GM21717 (cell line): ENCODE results near the gene TMEM161A.
"Not testable (repeated sequence)": the region's sequence is repeated elsewhere in the genome, so short reads cannot be mapped to it uniquely, and the experiment has no call there.

Experiments used
- ATAC-seq: cut with Tn5 transposase; IDR thresholded peaks from one replicate; pipeline ENCODE4 v1.9.1; 2021; ENCODE audit warnings: mild to moderate bottlenecking, moderate library complexity; ENCODE audit not compliant: unreplicated experiment

TMEM161A gene

DNA sequence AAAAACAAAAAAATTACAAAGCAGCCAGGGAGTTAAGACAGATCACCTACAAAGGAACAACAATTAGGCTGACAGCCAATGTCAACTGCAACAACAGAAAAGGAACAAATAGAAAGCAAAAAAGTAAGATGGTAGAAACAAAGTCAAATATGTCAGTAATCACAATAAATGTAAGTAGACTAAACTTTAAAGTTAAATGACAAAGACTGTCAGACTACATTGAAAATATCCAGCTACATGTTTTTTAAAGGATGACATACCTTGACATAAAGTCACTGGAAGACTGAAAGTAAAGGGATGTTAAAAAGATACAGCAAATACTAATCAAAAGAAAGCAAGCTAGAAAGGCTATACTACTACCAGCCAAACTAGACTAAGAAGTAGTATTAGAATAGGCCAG is 14.9 kb downstream of the TMEM161A start:
- no peak for ATAC-seq

DNA sequence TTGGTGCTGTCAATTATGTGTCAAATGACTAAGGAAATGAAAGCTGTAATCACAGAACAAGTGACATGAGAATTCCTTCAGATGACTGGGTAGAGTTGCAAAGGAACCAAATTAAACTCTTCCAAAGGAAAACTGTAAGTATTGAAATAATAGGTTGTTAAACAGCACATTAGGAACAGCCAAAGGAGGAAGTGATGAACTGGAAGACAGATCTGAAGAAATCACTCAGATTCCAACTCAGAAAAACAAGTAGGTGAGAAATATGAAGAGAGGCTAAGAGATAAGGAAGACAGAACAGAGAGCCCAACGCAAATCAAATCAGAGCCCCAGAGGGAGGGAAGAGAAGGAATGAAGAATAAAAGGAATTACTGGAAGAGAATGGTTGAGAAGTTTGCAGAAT is 15.4 kb downstream of the TMEM161A start:
- no peak for ATAC-seq

DNA sequence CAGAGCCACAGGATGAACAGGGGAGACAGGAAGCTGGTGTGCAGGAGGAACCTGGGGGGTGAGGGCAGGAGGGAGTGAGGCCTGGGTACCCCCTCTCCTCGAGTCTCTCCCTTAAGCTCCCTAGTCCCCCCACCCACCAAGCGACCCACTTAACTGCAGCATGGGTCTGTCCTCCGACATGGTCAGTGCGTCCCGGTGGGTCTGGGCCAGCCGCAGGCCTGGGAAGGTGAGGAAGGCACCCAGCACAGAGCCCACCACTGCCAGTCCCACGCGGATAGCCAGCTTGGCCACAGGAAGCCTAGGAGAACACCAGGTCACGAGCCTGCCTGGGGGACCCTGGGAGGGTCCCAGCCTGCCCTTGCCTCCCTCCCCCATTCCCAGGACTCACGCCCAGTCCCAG is 16.9 kb downstream of the TMEM161A start:
- no peak for ATAC-seq

DNA sequence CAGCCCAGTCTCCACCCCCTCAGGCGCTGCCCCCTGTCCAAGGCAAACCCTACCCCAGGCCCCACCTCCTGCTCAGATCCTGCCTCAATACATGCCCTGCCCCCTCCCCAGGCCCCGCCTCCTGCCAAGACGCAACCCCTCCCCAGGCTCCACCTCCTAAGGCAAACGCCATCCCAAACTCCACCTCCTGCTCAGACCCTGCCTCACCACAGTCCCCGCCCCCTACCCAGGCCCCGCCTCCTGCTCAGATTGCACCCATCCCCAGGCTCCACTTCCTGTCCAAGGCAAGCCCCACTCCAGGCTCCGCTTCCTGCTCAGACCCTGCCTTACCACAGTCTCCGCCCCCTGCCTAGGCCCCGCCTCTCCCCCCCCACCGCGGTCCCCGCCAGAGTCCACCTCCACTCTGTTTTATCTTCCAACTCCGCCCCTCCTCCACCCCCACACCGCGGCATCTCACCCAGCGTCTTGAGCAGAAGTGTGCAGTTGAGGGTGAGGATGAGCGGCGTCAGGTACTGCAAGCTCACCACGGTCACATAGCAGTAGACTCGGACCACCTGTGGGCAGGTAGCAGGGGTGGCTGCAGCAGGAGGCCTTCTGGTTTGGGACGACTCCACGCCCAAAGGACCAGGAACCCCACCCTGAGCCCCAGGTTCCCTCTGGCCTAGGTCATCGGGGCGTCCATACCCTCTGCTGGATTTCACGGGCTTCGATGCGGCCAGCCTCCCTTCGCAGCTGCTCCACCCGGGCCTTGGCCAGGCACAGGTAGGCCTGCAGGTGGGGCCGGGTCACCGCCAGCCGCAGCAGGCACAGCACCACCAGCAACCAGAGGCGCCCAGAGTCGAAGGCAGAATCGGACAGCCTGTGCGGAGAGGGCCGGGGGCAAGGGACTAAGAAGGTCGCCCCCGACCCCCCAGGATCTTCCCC is 17.7 kb downstream of the TMEM161A start:
- ATAC-seq, result no peak

DNA sequence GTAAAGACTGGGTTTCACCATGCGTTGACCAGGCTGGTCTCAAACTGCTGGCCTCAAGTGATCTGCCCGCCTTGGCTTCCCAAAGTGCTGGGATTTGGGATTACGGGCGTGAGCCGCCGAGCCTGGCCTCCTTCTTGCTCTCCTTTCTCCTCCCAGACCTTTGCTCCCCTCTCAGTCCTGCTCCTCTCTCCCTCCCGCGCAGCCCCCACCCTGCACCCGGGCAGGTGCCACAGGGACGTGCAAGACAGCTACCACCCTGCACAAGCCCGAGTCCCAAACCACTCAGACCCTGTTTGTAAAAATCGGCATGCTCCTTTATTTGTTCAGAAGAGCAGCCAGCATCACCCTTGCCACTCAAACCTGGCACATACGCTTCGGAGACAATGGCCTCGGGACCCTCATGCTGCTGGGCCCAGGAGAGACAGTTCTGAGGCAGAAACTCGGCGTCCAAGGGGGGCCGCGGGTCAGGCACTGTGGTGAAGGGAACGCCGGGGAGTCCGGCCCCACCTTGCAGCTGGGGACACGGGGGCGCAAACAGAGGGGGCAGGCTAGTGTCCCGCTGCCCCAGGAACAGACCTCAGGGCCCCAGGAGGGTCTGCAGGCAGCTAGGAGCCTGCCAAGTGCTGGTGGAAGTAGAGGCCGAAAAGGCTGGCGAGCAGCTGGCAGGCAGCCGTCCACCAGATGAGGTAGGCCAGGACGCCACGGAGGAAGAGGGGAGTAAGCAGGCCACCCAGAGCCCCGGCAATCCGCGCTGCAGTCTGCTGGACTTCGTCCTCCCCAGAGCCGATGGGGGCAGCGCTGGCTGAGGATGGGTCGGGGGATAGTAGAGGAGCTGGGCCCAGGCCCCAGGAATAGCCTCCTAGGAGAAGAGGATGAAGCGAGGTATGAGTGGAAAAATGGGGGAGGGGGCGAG is 18.7 kb downstream of the TMEM161A start:
- ATAC-seq, result no peak

DNA sequence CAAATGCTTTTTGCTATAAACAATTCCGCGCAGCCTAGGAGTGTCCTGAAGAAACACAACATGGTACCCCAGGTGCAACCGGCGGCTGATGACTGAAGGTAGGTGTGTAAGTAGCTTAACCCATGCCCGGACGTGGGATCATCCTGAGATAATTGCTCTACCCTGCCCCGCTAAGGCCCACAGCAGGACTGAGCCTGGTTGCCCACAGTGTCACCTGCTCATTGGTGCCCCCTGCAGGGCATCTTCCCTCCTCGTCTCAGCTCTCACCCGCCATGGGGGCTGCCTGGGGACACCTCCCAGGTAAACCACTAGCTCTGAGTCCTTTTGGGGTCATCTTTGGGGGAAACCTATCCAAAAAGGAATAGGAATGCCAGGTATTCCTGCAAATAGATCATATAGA is 22.3 kb downstream of the TMEM161A start:
- no peak for ATAC-seq

DNA sequence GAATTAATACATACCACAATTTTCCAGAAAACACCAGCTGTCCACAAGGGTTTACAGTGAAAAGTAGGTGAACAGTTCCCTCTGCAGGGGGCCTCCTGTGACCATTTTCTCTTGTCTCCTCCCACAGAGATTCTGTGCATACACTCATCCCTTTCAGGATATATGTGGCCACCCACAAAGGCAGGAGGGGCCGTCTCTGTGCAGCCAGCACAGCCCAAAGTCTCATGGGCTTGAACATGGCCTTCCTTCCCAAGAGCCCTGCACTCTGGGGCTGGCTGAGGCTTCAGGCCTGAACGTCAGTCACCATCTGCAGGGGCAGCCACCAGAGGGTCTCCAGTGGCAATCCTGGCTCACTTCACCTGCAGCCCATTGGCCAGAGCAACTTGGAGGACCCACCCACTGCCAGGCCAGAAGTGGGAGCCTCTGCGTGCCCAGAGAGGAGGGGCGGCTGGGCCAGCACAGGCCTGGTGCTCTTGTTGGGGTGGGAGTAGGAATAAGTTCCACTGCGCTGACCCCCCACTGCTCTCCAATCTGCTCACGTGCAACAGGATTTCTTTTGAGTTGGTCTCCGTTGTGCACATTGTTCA is 25.1 kb downstream of the TMEM161A start:
- ATAC-seq, result no peak

DNA sequence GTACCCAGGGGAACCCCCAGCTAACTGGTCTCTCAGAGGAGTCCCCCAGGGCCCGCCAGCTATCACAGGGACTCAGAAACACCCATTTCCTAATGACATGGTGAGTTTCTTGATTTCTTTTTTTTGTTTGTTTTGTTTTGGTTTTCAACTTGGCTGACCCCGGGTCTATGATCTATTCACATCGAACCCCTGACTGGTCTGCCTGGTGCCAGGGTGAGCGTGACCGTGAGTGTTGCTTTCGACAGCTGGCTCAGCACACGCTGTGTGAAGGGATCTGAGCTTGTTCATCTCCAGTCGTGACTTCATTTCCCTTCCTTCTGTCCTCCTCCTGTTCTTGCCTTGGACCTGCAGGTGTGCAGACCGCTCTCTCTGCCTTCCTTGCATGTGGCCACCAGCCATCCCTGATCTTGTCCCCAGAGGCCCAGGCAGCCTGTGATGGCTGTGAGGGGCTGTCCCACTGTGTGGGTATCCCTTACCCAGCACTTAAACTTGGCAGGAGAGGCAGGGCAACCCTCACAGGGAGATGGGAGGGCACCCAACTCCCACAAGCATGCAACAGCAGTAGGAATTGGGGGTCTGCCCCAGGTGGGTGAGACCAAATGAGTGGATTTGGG is 26.2 kb downstream of the TMEM161A start:
- ATAC-seq, result no peak

DNA sequence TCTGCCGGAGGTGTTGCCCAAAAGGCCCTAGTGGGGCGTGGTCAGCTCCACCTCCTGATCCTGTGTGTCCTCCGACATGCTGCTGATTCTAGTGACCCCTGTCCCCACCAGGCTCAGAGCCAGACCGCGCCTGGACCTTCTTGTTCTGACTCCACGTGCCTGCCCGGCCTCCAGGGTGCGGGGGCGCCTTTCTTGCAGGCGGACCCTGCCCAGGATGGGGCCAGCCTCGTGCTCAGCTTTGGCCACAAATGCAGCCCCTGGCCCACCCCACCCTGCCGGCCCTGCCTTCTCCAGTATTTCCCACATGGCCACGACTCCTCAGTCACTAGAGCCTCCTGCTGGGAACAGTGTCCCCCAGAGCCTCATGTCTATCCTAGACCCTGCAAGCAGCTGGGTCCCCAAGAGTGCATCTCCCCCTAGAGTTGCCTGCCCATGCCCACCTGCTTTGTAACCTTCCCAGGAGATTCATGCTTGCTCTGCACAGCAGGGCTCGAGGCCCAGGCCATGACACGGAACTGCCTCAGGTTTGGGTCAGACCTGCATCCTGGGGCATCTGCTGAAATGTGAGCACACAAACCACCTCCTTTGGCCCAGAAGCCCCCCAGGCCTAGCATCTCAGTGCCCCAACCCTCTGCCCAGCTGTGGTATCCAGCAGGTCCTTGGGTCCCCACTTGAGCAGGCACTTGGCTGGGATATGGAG is 27.0 kb downstream of the TMEM161A start:
- ATAC-seq, result no peak

DNA sequence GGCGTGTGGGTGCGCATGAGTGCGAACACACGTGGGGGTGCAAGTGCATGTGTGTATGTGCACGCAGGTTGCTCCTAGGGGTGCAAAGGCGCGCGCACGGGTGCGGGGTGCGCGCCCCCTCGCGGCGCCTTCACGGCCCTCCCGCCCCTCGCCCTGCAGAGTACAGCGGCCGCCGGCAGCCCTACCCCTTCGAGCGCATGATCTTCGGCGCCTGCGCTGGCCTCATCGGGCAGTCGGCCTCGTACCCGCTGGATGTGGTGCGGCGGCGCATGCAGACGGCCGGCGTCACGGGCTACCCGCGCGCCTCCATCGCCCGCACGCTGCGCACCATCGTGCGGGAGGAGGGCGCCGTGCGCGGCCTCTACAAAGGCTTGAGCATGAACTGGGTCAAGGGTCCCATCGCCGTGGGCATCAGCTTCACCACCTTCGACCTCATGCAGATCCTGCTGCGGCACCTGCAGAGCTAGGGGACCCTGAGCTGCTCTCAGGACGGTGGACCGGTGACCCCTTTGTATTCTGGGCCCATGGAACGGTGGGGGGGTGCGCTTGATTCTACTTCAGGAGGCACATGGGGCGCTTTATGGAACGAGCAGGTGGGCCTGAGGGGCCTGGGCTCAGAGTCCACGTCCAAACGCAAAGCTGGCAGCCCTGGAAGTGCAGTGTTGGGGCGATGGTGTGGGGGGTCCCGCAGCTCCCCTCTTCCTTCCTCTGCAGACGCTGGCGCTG is 27.7 kb downstream of the TMEM161A start:
- no peak for ATAC-seq

DNA sequence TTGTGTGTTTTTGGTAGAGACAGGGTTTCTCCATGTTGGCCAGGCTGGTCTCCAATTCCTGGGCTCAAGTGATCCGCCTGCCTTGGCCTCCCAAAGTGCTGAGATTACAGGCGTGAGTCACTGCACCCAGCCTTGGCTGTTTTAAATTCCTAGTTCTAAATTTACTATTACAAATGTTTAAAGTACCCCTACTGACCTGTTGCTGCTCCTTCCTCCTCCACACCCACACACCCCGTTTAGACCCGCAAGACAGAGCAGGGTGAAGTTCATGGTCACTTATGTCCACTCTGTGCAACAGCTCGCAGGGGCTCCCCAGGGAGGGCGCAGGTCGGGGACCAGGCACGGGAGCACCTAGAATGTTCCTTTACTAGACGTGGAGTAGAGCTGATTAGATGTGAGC is 28.7 kb downstream of the TMEM161A start:
- no peak for ATAC-seq

DNA sequence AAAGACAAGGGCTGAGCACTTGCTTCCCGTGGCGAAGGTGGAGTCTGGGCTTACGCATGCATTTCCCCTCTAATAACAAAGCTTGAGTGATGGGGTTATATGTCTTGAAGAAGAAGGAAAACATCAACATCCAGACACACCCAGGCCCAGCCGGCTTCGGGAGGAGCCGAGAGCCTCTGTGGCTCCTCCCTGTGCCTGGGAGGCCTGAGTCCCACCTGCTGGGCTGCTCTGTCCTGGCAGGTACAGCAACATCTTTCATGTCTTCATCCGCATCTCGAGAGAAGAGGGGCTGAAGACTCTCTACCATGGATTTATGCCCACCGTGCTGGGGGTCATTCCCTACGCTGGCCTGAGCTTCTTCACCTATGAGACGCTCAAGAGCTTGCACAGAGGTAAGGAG is 30.6 kb downstream of the TMEM161A start:
- no peak for ATAC-seq

DNA sequence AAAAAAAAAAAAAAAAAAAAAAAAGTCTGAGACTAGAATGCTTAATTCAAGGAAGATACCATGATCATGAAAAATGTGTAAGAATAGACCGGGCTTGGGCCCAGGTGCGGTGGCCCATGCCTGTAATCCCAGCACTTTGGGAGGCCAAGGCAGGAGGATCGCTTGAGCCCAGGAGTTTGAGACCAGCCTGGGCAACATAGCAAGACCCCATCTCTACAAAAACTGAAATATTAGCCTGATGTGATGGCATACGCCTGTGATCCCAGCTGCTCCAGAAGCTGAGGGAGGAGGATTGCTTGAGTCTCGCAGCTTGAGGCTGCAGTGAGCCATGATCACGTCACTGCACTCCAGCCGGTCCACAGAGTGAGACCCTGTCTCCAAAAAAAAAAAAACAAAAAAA is 31.3 kb downstream of the TMEM161A start:
- ATAC-seq, result not testable (repeated sequence)

DNA sequence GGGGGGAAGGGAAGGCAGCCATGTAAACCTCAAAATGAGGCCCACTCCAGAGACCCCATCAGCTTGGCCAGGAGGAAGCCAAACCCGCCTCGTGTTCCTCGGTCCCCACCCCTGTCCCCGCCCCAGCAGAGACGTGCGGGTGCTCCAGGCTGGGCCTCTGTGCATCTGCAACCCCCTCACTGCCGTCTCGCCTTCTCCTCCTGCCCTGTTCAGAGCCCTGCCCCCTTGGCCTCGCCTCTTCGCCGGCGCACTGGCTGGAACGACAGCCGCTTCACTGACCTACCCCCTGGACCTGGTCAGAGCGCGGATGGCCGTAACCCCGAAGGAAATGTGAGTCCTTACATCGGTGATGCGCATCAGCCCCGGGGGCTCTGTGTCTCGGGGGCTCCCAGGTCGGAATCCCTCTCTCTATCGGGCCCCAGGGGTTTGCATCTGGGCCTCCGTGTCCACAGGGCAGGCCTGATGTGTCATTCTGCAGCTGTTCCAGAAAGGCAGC is 32.2 kb downstream of the TMEM161A start:
- ATAC-seq, result no peak

DNA sequence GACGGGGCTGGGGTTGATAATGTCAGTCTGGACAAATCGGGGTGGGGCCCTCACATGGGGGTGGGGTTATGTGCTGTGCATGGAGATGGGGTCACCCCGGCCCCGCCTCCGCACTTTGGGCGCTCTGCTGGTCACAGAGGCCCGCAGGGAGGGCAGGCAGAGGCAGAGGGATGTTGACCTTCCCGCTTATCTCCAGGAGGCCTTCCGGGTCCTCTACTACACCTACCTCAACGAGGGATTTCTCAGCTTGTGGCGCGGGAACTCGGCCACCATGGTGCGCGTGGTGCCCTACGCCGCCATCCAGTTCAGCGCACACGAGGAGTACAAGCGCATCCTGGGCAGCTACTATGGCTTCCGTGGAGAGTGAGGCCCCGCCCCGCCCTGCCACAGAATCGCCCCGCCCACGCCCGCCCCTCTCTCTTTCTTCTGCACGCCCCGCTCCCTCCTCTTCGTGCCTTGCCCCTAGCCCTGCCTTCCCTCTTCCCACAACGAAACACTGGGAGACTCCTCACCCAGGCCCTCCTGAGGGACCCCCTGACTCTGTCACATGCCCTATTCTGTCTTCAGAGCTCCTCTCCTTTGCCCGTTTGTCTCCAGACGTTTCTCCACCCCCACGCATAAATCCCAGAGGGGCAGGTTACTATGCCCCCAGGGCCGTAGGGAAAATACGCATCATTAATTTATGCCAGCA is 32.8 kb downstream of the TMEM161A start:
- ATAC-seq, result no peak

DNA sequence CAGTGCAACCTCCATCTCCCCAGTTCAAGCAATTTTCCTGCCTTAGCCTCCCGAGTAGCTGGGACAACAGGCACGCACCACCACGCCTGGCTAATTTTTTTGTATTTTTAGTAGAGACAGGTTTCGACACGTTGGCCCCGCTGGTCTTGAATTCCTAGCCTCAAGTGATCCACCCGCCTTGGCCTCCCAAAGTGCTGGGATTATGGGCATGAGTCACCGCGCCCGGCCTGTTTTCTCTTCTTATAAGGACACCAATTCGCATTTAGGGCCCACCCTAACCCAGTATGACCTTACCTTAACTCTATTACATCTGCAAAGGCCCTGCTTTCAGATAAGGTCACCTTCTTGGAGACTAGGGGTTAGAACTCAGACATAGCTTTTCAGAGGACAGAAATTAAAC is 35.1 kb downstream of the TMEM161A start:
- no peak for ATAC-seq

DNA sequence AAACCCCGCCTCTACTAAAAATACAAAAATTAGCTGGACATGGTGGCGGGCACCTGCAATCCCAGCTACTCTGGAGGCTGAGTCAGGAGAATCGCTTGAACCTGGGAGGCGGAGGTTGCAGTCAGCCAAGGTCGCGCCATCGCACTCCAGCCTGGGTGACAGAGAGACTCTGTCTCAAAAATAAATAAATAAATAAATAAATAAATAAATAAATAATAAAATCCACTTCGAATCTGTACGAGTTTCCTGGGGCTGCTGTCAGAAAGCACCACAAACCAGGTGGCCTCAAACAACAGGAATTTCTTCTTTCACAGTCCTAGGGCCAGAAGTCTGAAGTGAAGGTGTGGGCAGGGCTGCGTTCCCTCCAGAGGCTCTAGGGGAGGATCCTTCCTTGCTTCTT is 35.7 kb downstream of the TMEM161A start:
- not testable (repeated sequence) for ATAC-seq

DNA sequence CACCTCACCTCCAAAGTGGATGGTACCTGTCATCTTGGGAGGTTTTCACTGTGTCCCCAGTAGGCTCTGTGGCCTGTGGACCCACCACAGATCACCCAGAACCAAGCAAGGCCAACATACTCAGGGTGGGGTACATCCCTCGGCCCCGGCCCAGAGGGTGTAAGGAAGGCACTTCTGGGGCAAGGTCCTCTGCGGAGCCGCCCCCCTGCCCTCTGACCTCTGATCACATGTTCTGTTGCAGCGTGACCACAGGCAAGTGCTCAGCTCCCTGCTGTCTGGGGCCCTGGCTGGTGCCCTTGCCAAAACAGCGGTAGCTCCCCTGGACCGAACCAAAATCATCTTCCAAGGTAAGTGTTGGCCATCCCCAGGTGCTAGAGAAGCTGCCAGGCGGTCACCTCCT is 36.7 kb downstream of the TMEM161A start:
- no peak for ATAC-seq
